GM10248 (cell line): ENCODE measurements around the gene EHMT1.
A peak's percentile ranks its signal among the peaks of the same experiment; 100 is the strongest.

Experiments used
- CTCF ChIA-PET: fragments of 300-600 bp; sonication (Branson Sonifier 250); formaldehyde crosslinking; extraction: SDS; loops from one replicate; lab custom pipeline; 2021; ENCODE audit warnings: antibody characterized with exemption; lab: Yijun Ruan, JAX
- POLR2A ChIA-PET: fragments of 350-650 bp; sonication (Branson Sonifier 250); formaldehyde crosslinking; extraction: SDS; loops from one replicate; lab custom pipeline; 2020; ENCODE audit warnings: antibody characterized with exemption; lab: Yijun Ruan, JAX
- DNase-seq: peaks from one replicate; pipeline ENCODE4 v3.0.0; 2012; ENCODE audit errors: extremely low spot score
- TF ChIP-seq, protein P1 (sequence below): IDR thresholded peaks from 2 replicates; pipeline ENCODE4 v1.5.1; 2012; ENCODE audit warnings: mild to moderate bottlenecking, low read depth; ENCODE audit errors: extremely low read depth, missing control alignments, control extremely low read depth

Gene EHMT1

DNA sequence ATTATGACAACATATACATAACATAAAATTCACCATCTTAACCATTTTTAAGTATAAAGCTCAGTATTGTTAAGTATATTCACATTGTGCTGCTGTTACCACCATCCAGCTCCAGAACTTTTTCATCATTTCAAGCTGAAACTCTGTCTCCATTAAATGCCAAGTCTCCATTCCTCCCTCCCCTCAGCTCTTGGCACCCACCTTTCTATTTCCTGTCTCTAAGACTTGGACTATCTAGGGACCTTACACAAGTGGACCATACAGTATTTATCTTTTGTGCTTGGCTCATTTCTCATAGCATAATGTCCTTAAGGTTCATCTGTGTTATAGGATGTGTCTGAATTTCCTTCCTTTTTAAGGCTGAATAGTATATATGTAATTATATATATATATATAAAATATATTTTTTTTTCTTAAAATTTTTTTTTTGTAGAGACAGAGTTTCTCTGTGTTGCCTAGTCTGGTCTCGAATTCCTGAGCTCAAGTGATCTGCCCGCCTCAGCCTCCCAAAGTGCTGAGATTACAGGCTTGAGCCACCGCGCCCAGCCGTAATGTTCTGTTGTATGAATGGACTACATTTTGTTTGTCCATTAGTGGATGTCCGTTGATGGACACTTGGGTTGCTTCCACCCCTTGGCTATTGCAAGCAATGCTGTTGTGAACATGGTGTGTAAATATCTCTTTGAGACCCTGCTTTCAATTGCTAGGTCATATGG lies 72.3 kb downstream of the EHMT1 start:
- POLR2A ChIA-PET = no interaction called here
- DNase-seq = no peak
- CTCF ChIA-PET = interaction anchor here (1.2 to 3.2 kb wide), 3 partner anchors 9 to 18 kb away, joined by 3 to 17 read pairs (median 3); no protein-coding TSS in a partner anchor
- TF ChIP-seq, protein P1, sequence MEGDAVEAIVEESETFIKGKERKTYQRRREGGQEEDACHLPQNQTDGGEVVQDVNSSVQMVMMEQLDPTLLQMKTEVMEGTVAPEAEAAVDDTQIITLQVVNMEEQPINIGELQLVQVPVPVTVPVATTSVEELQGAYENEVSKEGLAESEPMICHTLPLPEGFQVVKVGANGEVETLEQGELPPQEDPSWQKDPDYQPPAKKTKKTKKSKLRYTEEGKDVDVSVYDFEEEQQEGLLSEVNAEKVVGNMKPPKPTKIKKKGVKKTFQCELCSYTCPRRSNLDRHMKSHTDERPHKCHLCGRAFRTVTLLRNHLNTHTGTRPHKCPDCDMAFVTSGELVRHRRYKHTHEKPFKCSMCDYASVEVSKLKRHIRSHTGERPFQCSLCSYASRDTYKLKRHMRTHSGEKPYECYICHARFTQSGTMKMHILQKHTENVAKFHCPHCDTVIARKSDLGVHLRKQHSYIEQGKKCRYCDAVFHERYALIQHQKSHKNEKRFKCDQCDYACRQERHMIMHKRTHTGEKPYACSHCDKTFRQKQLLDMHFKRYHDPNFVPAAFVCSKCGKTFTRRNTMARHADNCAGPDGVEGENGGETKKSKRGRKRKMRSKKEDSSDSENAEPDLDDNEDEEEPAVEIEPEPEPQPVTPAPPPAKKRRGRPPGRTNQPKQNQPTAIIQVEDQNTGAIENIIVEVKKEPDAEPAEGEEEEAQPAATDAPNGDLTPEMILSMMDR = no peak

DNA sequence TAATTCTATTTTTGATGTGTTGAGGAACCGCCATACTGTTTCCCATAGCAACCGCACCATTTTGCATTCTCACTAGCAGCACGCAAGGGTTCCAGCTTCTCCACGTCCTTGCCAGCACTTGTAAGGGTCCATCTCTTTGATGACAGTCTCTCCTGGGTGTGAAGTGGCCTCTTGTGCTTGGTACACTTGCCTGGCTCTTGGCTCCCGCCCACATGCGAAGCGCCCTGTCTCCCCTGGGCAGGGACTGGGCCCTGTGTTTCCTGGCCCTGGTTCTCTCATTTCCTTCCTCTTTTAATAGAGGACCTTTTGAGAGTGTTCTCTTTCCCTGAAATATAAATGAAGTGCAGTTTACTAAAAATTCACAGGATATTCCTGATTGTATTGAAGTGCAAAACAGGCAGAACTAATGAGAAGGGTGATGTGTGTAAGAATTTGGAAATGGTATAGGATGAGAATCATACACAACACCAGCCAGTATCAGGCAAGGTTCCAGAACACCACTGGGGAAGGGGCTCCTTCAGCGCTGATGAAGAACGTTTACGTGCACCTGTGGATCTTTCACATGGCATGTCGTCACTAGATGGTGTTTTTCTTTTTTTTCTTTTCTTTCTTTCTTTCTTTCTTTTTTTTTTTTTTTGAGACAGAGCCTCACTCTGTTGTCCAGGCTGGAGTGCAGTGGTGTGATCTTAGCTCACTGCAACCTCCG lies 73.0 kb downstream of the EHMT1 start:
- CTCF ChIA-PET = interaction anchor here (1.0 to 3.2 kb wide), 2 partner anchors 12 to 19 kb away, joined by 4 to 17 read pairs; no protein-coding TSS in a partner anchor
- POLR2A ChIA-PET = no interaction called here

DNA sequence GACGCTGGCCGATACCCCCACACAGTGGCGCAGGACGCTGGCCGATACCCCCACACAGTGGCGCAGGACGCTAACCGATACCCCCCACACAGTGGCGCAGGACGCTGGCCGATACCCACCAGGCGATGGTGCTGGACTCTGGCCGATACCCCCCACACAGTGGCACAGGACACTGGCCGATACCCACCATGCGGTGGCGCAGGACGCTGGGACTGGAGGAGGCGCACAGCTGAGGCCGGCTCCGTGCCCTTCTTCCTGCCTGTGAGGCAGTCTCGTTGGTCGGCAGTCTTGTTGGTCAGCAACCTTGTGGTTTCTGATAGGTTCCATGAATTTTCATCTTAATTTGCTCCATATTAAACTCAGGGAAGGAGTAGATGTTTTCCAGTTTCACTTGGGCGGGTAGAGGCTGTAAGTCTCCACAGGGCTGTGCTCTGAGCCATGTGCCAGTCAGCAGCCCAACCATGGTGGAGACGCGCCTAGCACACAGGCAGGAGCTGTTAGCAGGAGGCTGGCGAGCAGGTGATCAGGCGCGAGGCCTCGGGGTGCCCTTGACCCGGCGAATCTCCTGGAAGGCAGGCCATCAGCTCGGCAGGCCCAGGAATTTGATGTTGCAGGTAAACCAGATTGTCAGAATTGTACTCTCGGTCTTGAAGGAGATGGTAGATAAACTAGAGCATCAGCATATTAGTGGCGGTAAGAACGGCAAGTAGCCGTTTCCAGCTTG lies 75.6 kb downstream of the EHMT1 start:
- TF ChIP-seq, protein P1 = no peak
- POLR2A ChIA-PET = no interaction called here
- CTCF ChIA-PET = interaction anchor here (1.1 to 2.7 kb wide), 7 partner anchors 8 to 66 kb away, joined by 3 to 13 read pairs (median 4); no protein-coding TSS in a partner anchor
- no peak for DNase-seq

More for the DNA sequence above, 73.0 kb downstream of the EHMT1 start:
- no peak for DNase-seq
- TF ChIP-seq, protein P1 = no peak

DNA sequence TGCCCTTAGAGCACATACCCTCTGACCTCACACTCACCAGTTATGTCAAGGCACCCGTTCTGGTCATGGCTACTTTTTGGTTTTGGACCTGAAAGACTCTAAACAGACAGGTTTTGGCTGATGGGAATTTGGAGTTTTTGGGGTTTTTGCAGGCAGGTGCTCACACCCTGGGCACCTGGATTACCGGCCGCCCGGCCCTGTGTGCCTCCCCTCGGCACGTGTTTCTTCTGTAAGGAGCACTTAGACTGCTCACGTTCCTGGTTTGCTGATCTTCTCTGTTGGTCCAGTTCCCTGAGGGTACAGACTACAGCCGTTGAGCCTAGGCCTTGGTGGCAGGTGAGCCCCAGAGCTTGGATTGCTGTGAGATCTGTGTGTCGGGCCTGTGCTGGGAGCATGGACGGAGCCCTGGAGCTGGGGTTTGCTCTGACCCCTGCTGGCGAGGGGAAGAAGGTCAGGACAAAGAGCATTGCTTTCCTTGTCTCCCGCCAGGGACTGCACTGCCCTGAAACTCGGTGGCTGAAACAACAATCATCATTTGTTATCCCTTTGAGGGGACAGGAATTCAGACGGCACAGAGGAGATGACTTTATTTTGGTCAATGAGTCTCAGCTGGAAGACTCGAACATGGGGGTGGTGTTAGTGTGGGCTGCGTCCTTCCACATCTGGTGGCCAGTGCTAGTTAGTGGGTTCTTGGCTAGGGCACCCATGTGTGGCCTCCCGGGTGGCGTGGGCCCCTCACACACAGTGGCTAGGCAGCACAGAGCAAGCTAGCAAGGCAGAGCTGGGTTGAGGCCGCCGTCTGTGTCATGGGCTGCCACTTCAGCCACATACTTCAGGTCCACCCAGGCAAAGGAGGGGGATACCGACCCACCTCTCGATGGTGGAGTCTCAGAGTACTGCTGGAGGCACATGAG lies 76.4 kb downstream of the EHMT1 start:
- TF ChIP-seq, protein P1 = peak; percentile 63
- ChIA-PET POLR2A (no interaction called here), CTCF (interaction anchor here (1.1 to 2.7 kb wide), 7 partner anchors 8 to 67 kb away, joined by 3 to 13 read pairs (median 4); no protein-coding TSS in a partner anchor)
- DNase-seq = no peak

DNA sequence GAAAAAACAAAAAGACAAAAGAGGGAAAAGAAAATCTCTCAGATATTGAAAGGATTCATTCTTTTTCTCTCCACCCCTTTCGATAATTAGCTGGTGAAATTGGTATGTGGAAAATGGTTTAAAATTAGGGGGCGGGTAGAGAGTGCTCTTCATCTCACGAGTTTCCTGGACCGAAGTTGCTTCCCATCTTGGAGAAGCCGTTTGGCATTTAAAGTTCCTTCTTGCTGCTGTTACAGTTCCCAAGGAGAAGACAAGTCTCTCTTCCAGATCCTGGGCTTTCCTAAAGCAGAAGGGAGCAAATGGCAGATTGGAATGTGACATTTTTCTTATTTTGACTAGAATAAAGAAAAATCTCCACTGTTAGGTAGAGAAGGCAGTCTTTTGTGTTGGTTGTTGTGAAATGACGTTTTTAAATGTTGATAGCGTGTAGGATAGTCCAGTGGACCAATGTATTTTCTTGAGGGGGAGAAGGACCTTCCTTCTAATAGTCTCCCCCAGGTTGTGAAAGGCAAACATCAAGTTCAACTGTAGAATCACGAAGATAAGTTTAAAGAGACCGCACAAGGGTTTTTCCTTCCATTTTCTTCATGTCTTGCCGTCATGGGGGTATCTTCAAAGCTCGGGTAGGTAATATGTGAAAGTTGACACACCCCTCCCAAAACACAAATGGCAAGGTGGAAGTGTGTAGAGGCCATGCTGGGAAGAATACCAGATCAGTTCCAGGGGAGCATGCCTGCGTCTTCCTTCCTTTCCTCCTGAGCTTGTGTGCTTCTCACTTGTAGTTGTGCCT lies 77.5 kb downstream of the EHMT1 start:
- no peak for DNase-seq
- POLR2A ChIA-PET = no interaction called here
- CTCF ChIA-PET = interaction anchor here (1.0 to 2.7 kb wide), 7 partner anchors 7 to 23 kb away, joined by 3 to 13 read pairs (median 5); no protein-coding TSS in a partner anchor
- TF ChIP-seq, protein P1 = no peak
